Pancreas (tissue), 10 donors: ENCODE data around the gene GALNT17. TPM values are rescaled to one million over a fixed set of nuclear protein-coding genes. Genes with fewer than 3 reads are reported as not detected.

Experiments used
- ATAC-seq, 4 donors: fragments of 200-7000 bp; cut with Tn5 transposase; one replicate each; pipeline versions ENCODE4 v1.8.0 to v1.9.1; 2020; ENCODE audit warnings: mild to moderate bottlenecking in 4 of 4, moderate library complexity in 4 of 4
- DNase-seq, 6 donors: peaks; one replicate each; pipeline ENCODE4 v3.0.0-alpha.2; 2020
- FAIRE-seq: peaks from 2 replicates; lab custom pipeline; 2012; peaks lifted over from hg19 to GRCh38; lab: Jason Lieb, UNC
- H3K27ac ChIP-seq, 4 donors: fragments of 200-600 bp; sonication (generic); 1 replicate in 3 of 4; 2 replicates in 1 of 4; pipeline versions ENCODE4 v1.5.0 to v1.8.0; 2020
- H3K27me3 ChIP-seq, 4 donors: fragments of 200-600 bp; one replicate each; pipeline ENCODE4 v1.8.0; 2021
- H3K36me3 ChIP-seq, 3 donors: fragments of 200-600 bp; sonication (generic) in 1 of 3; one replicate each; pipeline versions ENCODE4 v1.5.0 to v1.8.0; 2020 to 2021
- H3K4me1 ChIP-seq, 3 donors: fragments of 200-600 bp; one replicate each; pipeline ENCODE4 v1.8.0; 2021
- H3K4me3 ChIP-seq, 4 donors: fragments of 200-600 bp; sonication (generic) in 2 of 4; one replicate each; pipeline versions ENCODE4 v1.5.0 to v1.8.0; 2020 to 2021
- H3K9me3 ChIP-seq, 4 donors: fragments of 200-600 bp; one replicate each; pipeline ENCODE4 v1.8.0; 2021
- CTCF ChIP-seq, 4 donors: fragments of 200-600 bp; sonication (generic) in 3 of 4; IDR thresholded peaks; one replicate each; pipeline versions ENCODE4 v1.5.0 to v1.8.0; 2021; ENCODE audit warnings: antibody characterized with exemption in 4 of 4
- WGBS, 2 donors: extraction: QIAGEN DNeasy Blood & Tissue Kit; methylation state at CpG; one replicate each; pipeline ENCODE4 v1.1.7; 2013; 5-methylcytosine and 5-hydroxymethylcytosine counted together
- intact Hi-C, 3 donors: fragments of 100-400 bp; cut with DNase I; formaldehyde crosslinking; loops; one replicate each; pipeline versions ENCODE4 v1.11.1 to v1.14.2; 2022
- polyA plus RNA-seq, 2 donors: library from polyadenylated mRNA; stranded (reverse); fragments of 200-250 nt; gene quantifications; one replicate each; pipeline ENCODE4 v1.2.3, GENCODE V29; 2013
- total RNA-seq, 6 donors: library from RNA; stranded (reverse); fragmentation: NEBNext Ultra II Directional in 4 of 6; extraction: Animal tissue kit (Norgen Biotek cat#: 25700) in 4 of 6; gene quantifications; one replicate each; pipeline versions ENCODE4 v1.2.1 to v1.2.4, GENCODE V29; 2021 to 2023
- donor health status: healthy with polysubstance abuse.
- donor health status: DM: no; HTN: no; CAD: no; lungs with moderate emphysema.
- donor health status: DM: no; HTN: no; CAD: no.
- donor health status: control.
- donor health status: control.
- donor health status: Bipolar disorder and iron deficiency.
- donor health status: DM: yes; HTN: yes; CAD: no.
- donor health status: DM: no; HTN: no; CAD: no.
- donor health status: DM: no; HTN: no; CAD: no.
- donor health status: DM: yes; HTN: yes; CAD: no.

Gene GALNT17
- total and polyA plus RNA-seq, 8 donors = 0.70 to 4.6 (median 2.9) TPM

- 87 to 89% methylated on average over 3 of the region's 3 CpGs for WGBS, 2 donors
- Histone ChIP-seq H3K9me3 (no peaks in the 10 kb centered on the region), H3K4me1 (no peaks in the 10 kb centered on the region), H3K27me3 (no peaks in the 10 kb centered on the region), H3K4me3 (no peak overlapping the region), H3K27ac (no peak overlapping the region), H3K36me3 (no peaks in the 10 kb centered on the region)
- intact Hi-C loops = no loop called here
- DNase-seq (no peak), ATAC-seq (no peak), FAIRE-seq (no peak)
- no peak for TF ChIP-seq CTCF (IDR thresholded peaks at IDR 0.05)
These were observed 89.6 kb downstream of the GALNT17 start for GRCh38 chr7:71221549-71221948.

GRCh38 chr7:71227126-71227525 is 95.2 kb downstream of the GALNT17 start:
- TF ChIP-seq CTCF (IDR thresholded peaks at IDR 0.05) = no peak
- DNase-seq = no peak
- H3K27me3 ChIP-seq = no peaks in the 10 kb centered on the region
- H3K36me3 ChIP-seq = no peaks in the 10 kb centered on the region
- H3K4me1 ChIP-seq = no peaks in the 10 kb centered on the region
- no peaks in the 10 kb centered on the region for H3K9me3 ChIP-seq
- H3K27ac ChIP-seq = no peak overlapping the region
- FAIRE-seq = no peak
- ATAC-seq = no peak
- intact Hi-C loops = no loop called here
- WGBS, 2 donors = 88 to 90% methylated on average over 5 of the region's 5 CpGs
- no peak overlapping the region for H3K4me3 ChIP-seq

- ATAC-seq (no peak), FAIRE-seq (no peak), DNase-seq (peak in 2 of 6 donors; percentile 25 to 54)
- TF ChIP-seq CTCF (IDR thresholded peaks at IDR 0.05) = no peak
- no peaks in the 10 kb centered on the region for H3K27me3 ChIP-seq
- H3K4me1 ChIP-seq = no peaks in the 10 kb centered on the region
- no peaks in the 10 kb centered on the region for H3K36me3 ChIP-seq
- no peak overlapping the region for H3K4me3 ChIP-seq
- WGBS, 2 donors = 90 to 94% methylated on average over 10 of the region's 10 CpGs
- no peak overlapping the region for H3K27ac ChIP-seq
- no peaks in the 10 kb centered on the region for H3K9me3 ChIP-seq
- intact Hi-C loops = no loop called here
These were observed 97.2 kb downstream of the GALNT17 start for GRCh38 chr7:71229148-71229547.

GRCh38 chr7:71229699-71230098 is 97.8 kb downstream of the GALNT17 start:
- DNase-seq = no peak

More at GRCh38 chr7:71229699-71230098, 97.8 kb downstream of the GALNT17 start:
- Histone ChIP-seq H3K27ac (no peak overlapping the region), H3K9me3 (no peaks in the 10 kb centered on the region), H3K4me3 (no peak overlapping the region), H3K27me3 (no peaks in the 10 kb centered on the region), H3K4me1 (no peaks in the 10 kb centered on the region), H3K36me3 (no peaks in the 10 kb centered on the region)
- FAIRE-seq (no peak), ATAC-seq (no peak)
- intact Hi-C loops = no loop called here
- 74 to 85% methylated on average over 6 of the region's 6 CpGs for WGBS, 2 donors
- TF ChIP-seq CTCF (IDR thresholded peaks at IDR 0.05) = no peak
